Naive thymus-derived CD4-positive, alpha-beta T cell (primary cell): ENCODE results near the gene TAF11. TPM values are rescaled to one million over a fixed set of nuclear protein-coding genes. Genes with fewer than 3 reads are reported as not detected.
"Not testable (repeated sequence)": the region's sequence is repeated elsewhere in the genome, so short reads cannot be mapped to it uniquely, and the experiment has no call there.

ENCODE experiments used
- ATAC-seq: fragments of 150-1000 bp; cut with Tn5 transposase; 2 replicates; pipeline ENCODE4 v1.10.0; 2021; ENCODE audit warnings: mild to moderate bottlenecking, moderate library complexity
- CTCF ChIA-PET: fragments of 350-600 bp; sonication (Branson Sonifier 250); formaldehyde crosslinking; loops from one replicate; lab custom pipeline; 2021; ENCODE audit warnings: antibody characterized with exemption; lab: Charles Lee
- POLR2A ChIA-PET: fragments of 350-600 bp; sonication (Branson Sonifier 250); formaldehyde crosslinking; loops from one replicate; lab custom pipeline; 2021; ENCODE audit warnings: antibody characterized with exemption, inconsistent platforms; lab: Charles Lee
- DNase-seq, 9 donors: peaks; one replicate each; pipeline versions ENCODE4 v3.0.0 to v3.0.0-alpha.2; 2020 to 2022; ENCODE audit warnings: mixed read lengths in 1 of 9
- H3K27ac ChIP-seq: one replicate; pipeline ENCODE4 v1.7.0; 2013; ENCODE audit warnings: mild to moderate bottlenecking, low read depth, low read length, moderate library complexity
- H3K27me3 ChIP-seq, 2 donors: one replicate each; pipeline ENCODE4 v1.7.0; 2013; ENCODE audit warnings: low read length in 2 of 2, mild to moderate bottlenecking in 2 of 2, moderate library complexity in 2 of 2; ENCODE audit not compliant: control insufficient read depth in 2 of 2, insufficient read depth in 2 of 2
- H3K36me3 ChIP-seq, 3 experiments: 1 replicate in 2 of 3; 2 replicates in 1 of 3; pipeline ENCODE4 v1.7.0; 2013; ENCODE audit warnings: low read length in 3 of 3, mild to moderate bottlenecking in 3 of 3, moderate library complexity in 1 of 3; ENCODE audit not compliant: insufficient read depth in 3 of 3, control insufficient read depth in 2 of 3
- H3K4me1 ChIP-seq, 2 donors: one replicate each; pipeline ENCODE4 v1.7.0; 2013; ENCODE audit warnings: low read length in 2 of 2, mild to moderate bottlenecking in 2 of 2, moderate library complexity in 1 of 2; ENCODE audit not compliant: control insufficient read depth in 2 of 2, insufficient read depth in 2 of 2
- H3K4me3 ChIP-seq: 2 replicates; pipeline ENCODE4 v1.7.0; 2013; ENCODE audit warnings: mild to moderate bottlenecking, low read length
- H3K9me3 ChIP-seq, 3 experiments: 1 replicate in 2 of 3; 2 replicates in 1 of 3; pipeline ENCODE4 v1.7.0; 2013; ENCODE audit warnings: low read length in 3 of 3; ENCODE audit not compliant: control insufficient read depth in 2 of 3
- H3K27ac Mint-ChIP-seq, 9 donors: one replicate each; pipeline ENCODE4 v1.8.0; 2020 to 2022; ENCODE audit warnings: mixed read lengths in 9 of 9, mild to moderate bottlenecking in 8 of 9, moderate library complexity in 5 of 9, inconsistent platforms in 2 of 9
- H3K27me3 Mint-ChIP-seq, 5 donors: one replicate each; pipeline ENCODE4 v1.8.0; 2021 to 2022; ENCODE audit warnings: mixed read lengths in 5 of 5, mild to moderate bottlenecking in 1 of 5
- H3K36me3 Mint-ChIP-seq, 5 donors: one replicate each; pipeline ENCODE4 v1.8.0; 2020 to 2022; ENCODE audit warnings: mixed read lengths in 5 of 5, mild to moderate bottlenecking in 3 of 5, inconsistent platforms in 1 of 5
- H3K4me1 Mint-ChIP-seq, 7 donors: one replicate each; pipeline ENCODE4 v1.8.0; 2020 to 2022; ENCODE audit warnings: mixed read lengths in 7 of 7, mild to moderate bottlenecking in 3 of 7, inconsistent platforms in 1 of 7
- H3K4me3 Mint-ChIP-seq, 10 donors: one replicate each; pipeline ENCODE4 v1.8.0; 2020 to 2022; ENCODE audit warnings: mild to moderate bottlenecking in 10 of 10, mixed read lengths in 10 of 10, moderate library complexity in 6 of 10, inconsistent platforms in 2 of 10
- H3K9me3 Mint-ChIP-seq, 11 donors: one replicate each; pipeline ENCODE4 v1.8.0; 2020 to 2022; ENCODE audit warnings: mixed read lengths in 11 of 11, mild to moderate bottlenecking in 4 of 11, inconsistent platforms in 1 of 11, moderate library complexity in 1 of 11
- intact Hi-C, 2 donors: fragments of 100-400 bp; cut with micrococcal nuclease; formaldehyde crosslinking; loops; one replicate each; pipeline ENCODE4 v1.15.1; 2023
- polyA plus RNA-seq, 2 donors: library from polyadenylated mRNA; unstranded; fragments of 300-500 nt; fragmentation: Illumina TruSeq; gene quantifications; one replicate each; pipeline ENCODE4 v1.2.3, GENCODE V29; 2021
- total RNA-seq, 6 experiments: library from RNA in 5 of 6; stranded (reverse) in 5 of 6; gene quantifications; 1 replicate in 5 of 6; 2 replicates in 1 of 6; pipeline ENCODE4 v1.2.3 and lab custom pipeline; 2021 to 2026

The TAF11 gene
- total and polyA plus RNA-seq, 7 experiments from 2014 or later: 17.3 to 35.1 (median 28.5) TPM

- Mint-ChIP-seq H3K27me3 (peaks cover 0 to 59% (median 0%) of the 10 kb centered on the region in 5 donors), H3K9me3 (no peaks in the 10 kb centered on the region), H3K36me3 (peaks cover 0 to 21% (median 3%) of the 10 kb centered on the region in 5 donors), H3K4me3 (no peak overlapping the region), H3K4me1 (peaks cover 30 to 59% (median 38%) of the 10 kb centered on the region in 7 donors), H3K27ac (no peak overlapping the region)
- ChIA-PET CTCF (no interaction called here), POLR2A (no interaction called here)
- ATAC-seq (no peak), DNase-seq (no peak)
- Histone ChIP-seq H3K4me1 (peaks cover 14 to 15% of the 10 kb centered on the region in 2 donors), H3K27me3 (no peaks in the 10 kb centered on the region), H3K27ac (no peak overlapping the region), H3K36me3 (no peaks in the 10 kb centered on the region), H3K9me3 (no peaks in the 10 kb centered on the region), H3K4me3 (no peak overlapping the region)
- intact Hi-C loops: no loop called here
Observed at GRCh38 chr6:34908194-34908593, 20.4 kb upstream of the TAF11 start.

DNA sequence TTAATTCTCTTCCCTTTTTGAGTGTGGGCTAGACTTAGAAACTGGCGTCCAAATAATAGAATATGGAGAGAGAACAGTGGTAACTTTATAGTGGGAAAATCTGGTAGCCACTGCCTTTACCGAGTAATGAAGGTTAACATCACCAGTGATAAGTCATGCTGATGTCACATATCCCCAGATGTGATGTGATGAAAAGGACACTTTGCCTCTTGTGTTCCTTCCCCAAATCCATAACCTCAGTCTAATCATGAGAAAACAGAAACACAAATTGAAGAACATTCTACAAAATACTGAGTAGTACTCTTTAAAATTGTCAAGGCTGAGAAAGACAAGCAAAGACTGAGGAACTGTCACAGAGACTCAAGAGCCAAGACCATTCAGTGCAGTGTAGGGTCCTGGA, 19.0 kb upstream of the TAF11 start:
- Mint-ChIP-seq H3K4me3 (no peak overlapping the region), H3K27ac (no peak overlapping the region), H3K36me3 (peaks cover 0 to 23% (median 3%) of the 10 kb centered on the region in 5 donors), H3K4me1 (peaks cover 19 to 45% (median 24%) of the 10 kb centered on the region in 7 donors), H3K9me3 (no peaks in the 10 kb centered on the region), H3K27me3 (peaks cover 0 to 57% (median 0%) of the 10 kb centered on the region in 5 donors)
- Histone ChIP-seq H3K4me3 (no peak overlapping the region), H3K36me3 (no peaks in the 10 kb centered on the region), H3K27ac (no peak overlapping the region), H3K9me3 (no peaks in the 10 kb centered on the region), H3K27me3 (no peaks in the 10 kb centered on the region), H3K4me1 (peaks cover 1 to 2% of the 10 kb centered on the region in 2 donors)
- ChIA-PET POLR2A (no interaction called here), CTCF (no interaction called here)
- intact Hi-C loops: no loop called here
- DNase-seq (no peak), ATAC-seq (no peak)

DNA sequence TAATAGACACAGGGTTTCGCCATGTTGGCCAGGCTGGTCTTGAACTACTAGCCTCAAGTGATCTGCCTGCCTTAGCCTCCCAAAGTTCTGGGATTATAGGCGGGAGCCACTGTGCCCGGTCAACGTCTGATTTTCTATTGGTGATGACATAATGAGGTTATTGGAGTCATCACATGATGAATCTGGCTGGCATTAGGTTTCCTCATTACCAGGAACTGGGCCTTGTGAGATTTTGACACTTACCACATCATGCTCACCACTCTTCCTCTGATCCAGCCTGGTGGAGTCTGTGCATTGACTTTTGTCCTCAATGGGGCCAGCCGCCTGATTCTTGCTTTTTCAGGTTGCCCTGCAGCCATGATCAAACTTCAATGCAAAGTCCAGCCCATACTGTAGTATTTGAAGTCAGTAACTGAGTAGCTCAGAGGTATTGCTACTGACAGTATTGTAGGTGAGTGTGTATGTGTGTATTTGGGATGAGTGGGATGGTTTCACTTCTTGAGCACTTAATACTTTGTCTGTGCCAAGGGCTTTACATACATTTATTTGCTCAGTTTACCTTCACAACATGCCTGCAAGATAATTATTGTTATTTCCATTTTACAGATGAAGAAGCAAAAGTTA, 17.3 kb upstream of the TAF11 start:
- Histone ChIP-seq H3K27ac (no peak overlapping the region), H3K9me3 (no peaks in the 10 kb centered on the region), H3K4me1 (no peaks in the 10 kb centered on the region), H3K36me3 (no peaks in the 10 kb centered on the region), H3K27me3 (no peaks in the 10 kb centered on the region), H3K4me3 (no peak overlapping the region)
- Mint-ChIP-seq H3K36me3 (peaks cover 0 to 24% (median 3%) of the 10 kb centered on the region in 5 donors), H3K4me1 (peaks cover 13 to 33% (median 17%) of the 10 kb centered on the region in 7 donors), H3K27me3 (peaks cover 0 to 40% (median 0%) of the 10 kb centered on the region in 5 donors), H3K4me3 (no peak overlapping the region), H3K9me3 (no peaks in the 10 kb centered on the region), H3K27ac (no peak overlapping the region)
- ATAC-seq (no peak), DNase-seq (no peak)
- CTCF ChIA-PET: no interaction called here
- POLR2A ChIA-PET: interaction anchor here (0.7 kb wide), 1 partner anchor 100 kb away, joined by 3 read pairs; no protein-coding TSS in a partner anchor
- intact Hi-C loops: no loop called here

DNA sequence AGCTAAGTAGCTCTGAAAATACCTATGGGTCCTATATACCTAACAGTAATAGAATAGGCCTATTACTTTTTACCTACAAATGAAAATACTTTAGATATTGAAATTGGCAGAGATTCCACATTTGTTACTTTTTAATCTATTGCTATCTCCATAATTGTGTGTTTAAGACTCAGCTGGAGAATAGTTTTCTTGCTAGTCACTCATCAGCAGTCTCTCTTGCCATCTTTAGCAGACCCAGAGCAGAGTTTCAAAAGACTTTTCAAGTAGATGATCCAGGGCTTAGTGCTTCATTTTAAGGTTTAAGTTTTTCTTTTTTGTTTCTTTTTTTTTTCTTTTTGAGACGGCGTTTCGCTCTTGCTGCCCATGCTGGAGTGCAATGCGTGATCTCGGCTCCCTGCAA, 14.1 kb upstream of the TAF11 start:
- Mint-ChIP-seq H3K27me3 (peaks cover 0 to 17% (median 0%) of the 10 kb centered on the region in 5 donors), H3K27ac (no peak overlapping the region), H3K4me1 (peaks cover 0 to 16% (median 8%) of the 10 kb centered on the region in 7 donors), H3K36me3 (peaks cover 0 to 18% (median 3%) of the 10 kb centered on the region in 5 donors), H3K9me3 (no peaks in the 10 kb centered on the region), H3K4me3 (no peak overlapping the region)
- Histone ChIP-seq H3K4me1 (no peaks in the 10 kb centered on the region), H3K27ac (no peak overlapping the region), H3K4me3 (no peak overlapping the region), H3K36me3 (no peaks in the 10 kb centered on the region), H3K9me3 (no peaks in the 10 kb centered on the region), H3K27me3 (no peaks in the 10 kb centered on the region)
- DNase-seq (no peak), ATAC-seq (no peak)
- intact Hi-C loops: no loop called here
- POLR2A ChIA-PET: interaction anchor here (1.1 to 1.2 kb wide), 2 partner anchors 13 to 16 kb away, joined by 3 to 5 read pairs; partner anchors contain the start of gene ANKS1A
- CTCF ChIA-PET: no interaction called here

- ATAC-seq (no peak), DNase-seq (no peak)
- H3K27ac ChIP-seq: no peak overlapping the region
- Mint-ChIP-seq H3K4me3 (no peak overlapping the region), H3K27ac (no peak overlapping the region), H3K36me3 (peaks cover 0 to 14% (median 3%) of the 10 kb centered on the region in 5 donors), H3K9me3 (no peaks in the 10 kb centered on the region), H3K4me1 (peaks cover 0 to 10% (median 5%) of the 10 kb centered on the region in 7 donors), H3K27me3 (peaks cover 0 to 3% (median 0%) of the 10 kb centered on the region in 5 donors)
- intact Hi-C loops: no loop called here
- no peak overlapping the region for H3K4me3 ChIP-seq
- ChIA-PET CTCF (no interaction called here), POLR2A (interaction anchor here (0.6 to 1.0 kb wide), 4 partner anchors 11 to 1833 kb away, joined by 3 to 4 read pairs (median 3); no protein-coding TSS in a partner anchor)
- no peaks in the 10 kb centered on the region for H3K27me3 ChIP-seq
- no peaks in the 10 kb centered on the region for H3K4me1 ChIP-seq
- H3K9me3 ChIP-seq: no peaks in the 10 kb centered on the region
- H3K36me3 ChIP-seq: no peaks in the 10 kb centered on the region
Observed at GRCh38 chr6:34900321-34901031, 12.6 kb upstream of the TAF11 start.

DNA sequence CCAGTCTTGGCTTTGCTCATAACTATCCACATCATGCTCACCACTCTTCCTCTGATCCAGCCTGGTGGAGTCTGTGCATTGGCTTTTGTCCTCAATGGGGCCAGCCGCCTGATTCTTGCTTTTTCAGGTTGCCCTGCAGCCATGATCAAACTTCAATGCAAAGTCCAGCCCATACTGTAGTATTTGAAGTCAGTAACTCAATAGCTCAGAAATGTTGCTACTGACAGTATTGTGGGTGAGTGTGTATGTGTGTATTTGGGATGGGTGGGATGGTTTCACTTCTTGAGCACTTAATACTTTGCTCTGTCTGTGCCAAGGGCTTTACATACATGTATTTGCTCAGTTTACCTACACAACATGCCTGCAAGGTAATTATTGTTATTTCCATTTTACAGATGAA, 11.9 kb upstream of the TAF11 start:
- H3K9me3 ChIP-seq, H3K4me1 Mint-ChIP-seq, H3K9me3 Mint-ChIP-seq, ATAC-seq, H3K27ac Mint-ChIP-seq, H3K4me3 Mint-ChIP-seq, H3K36me3 ChIP-seq, DNase-seq, H3K4me3 ChIP-seq, H3K27ac ChIP-seq, H3K27me3 ChIP-seq, H3K36me3 Mint-ChIP-seq, intact Hi-C loops, H3K4me1 ChIP-seq, H3K27me3 Mint-ChIP-seq: not testable (repeated sequence)
- ChIA-PET POLR2A (interaction anchor here (1.0 kb wide), 1 partner anchor 10 kb away, joined by 4 read pairs; no protein-coding TSS in a partner anchor), CTCF (interaction anchor here (0.7 kb wide), 1 partner anchor 235 kb away, joined by 3 read pairs; no protein-coding TSS in a partner anchor)
